Measurements from ENCODE around the gene ECE2. TPM values are rescaled to one million over a fixed set of nuclear protein-coding genes. Genes with fewer than 3 reads are reported as not detected.
A peak's percentile ranks its signal among the peaks of the same experiment; 100 is the strongest.

ECE2 gene
- total RNA-seq, 1 donor from 2014 or later, result not detected

- DNase-seq, result peak; percentile 73
Observed at GRCh38 chr3:184240384-184241140, 35.3 kb upstream of the ECE2 start.

GRCh38 chr3:184241141-184241446 is 34.7 kb upstream of the ECE2 start:
- no peak for DNase-seq

- no peak for DNase-seq
Observed at GRCh38 chr3:184241447-184242296, 34.1 kb upstream of the ECE2 start.

DNA sequence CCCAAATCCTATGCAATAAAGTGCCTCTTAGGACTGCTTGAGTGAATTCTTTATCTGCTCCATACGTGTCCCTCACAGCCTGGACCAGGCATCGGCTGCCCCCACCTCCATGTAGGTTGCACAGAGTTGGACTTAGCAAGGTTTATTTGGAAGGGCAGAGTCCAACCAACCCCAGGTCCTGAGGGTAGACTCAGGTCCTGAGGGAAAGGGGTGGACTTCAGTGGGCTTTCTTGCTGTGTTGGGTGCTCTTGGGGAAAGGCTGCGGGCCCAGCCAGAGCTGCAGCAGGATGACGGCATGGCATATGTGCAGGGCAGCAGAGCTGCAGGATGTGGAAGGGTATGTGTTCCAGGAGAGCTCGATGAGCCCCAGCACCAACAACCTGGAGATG is 33.5 kb upstream of the ECE2 start:
- DNase-seq, result no peak

DNA sequence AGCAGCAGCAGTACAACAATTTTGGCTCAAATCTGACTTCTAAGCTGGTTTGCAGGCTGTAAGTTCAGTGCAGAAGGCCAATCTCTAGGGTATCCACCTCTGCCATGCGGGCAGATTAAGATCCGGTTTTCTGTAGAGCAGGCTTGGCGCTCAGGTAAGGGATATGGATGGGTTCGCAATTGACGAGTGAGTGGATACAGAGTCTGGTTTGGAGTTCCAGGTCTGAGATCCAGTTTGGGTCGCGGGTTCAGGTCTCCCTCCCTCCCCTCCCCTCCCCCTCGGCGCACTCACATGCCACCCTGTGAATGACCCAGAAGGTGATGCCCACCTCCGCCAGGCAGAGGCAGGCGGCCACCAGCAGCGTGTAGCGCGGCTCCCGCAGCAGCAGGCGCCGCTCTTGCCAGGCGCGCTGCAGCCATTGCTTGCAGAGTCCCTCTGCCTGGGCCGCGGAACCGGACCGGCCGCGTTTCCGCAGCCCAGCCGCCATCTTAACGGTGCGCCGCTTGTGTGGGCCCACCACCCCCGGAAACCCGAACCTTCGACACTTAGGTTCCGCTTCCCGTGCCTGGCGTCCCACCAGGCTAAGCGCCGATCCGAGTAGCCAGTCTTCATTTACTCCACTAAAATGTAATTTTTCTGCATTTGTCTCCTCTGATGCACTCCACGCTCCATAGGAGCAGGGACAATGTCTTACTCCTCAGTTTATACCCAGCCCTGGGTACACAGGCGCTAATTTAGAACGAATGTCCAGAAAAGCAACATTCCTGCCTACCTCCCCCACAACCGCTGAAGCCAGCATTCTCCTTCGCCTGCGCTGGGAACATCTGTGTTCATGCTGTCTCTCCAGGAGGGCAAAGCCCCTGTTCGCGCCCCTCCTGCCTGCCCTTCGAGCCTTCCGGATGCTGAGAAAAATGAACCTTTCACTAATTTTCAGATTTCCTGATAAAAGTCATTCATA is 27.1 kb upstream of the ECE2 start, which contains the start of gene ALG3:
ALG3 (minus strand) TSS at position 509 of the 958 bp plus-strand sequence; CDS start at position 487, 22 bp downstream.
- DNase-seq, result peak; percentile 93

GRCh38 chr3:184249412-184250166 is 26.2 kb upstream of the ECE2 start, which contains the start of gene EEF1AKMT4:
EEF1AKMT4 (plus strand) TSS chr3:184249672; CDS start chr3:184249695, 23 bp downstream.
- DNase-seq, result peak; percentile 97

GRCh38 chr3:184250167-184250828 is 25.5 kb upstream of the ECE2 start:
- peak; percentile 85 for DNase-seq

GRCh38 chr3:184255291-184256039 is 20.4 kb upstream of the ECE2 start:
- no peak for DNase-seq

GRCh38 chr3:184257083-184257915 is 18.5 kb upstream of the ECE2 start:
- DNase-seq, result no peak

GRCh38 chr3:184258926-184259325 is 16.9 kb upstream of the ECE2 start:
- DNase-seq, result no peak

DNA sequence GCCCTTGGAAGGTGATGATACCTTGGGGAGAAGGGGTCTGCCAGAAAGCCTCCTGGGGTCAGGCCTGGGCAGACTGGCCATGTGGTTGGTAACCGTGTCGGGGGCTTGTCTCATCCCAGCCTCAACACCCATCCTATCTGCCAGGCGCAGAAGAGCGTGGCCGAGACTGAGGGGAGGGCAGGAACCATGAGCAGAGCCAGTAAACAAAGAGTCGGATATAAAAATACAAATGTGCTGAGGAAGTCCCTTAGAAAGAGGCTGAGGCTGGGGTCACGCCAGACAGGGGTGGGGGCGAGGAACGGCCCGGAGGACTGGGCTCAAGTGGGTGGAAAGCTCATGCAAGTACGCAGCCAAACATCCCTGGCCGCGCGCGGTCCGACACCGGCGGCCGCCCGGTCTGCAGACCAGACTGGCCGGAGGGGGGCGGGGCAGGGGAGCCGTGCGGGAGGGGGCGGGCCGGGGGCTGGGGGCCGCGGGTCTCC is 16.4 kb upstream of the ECE2 start:
- DNase-seq, result no peak

DNA sequence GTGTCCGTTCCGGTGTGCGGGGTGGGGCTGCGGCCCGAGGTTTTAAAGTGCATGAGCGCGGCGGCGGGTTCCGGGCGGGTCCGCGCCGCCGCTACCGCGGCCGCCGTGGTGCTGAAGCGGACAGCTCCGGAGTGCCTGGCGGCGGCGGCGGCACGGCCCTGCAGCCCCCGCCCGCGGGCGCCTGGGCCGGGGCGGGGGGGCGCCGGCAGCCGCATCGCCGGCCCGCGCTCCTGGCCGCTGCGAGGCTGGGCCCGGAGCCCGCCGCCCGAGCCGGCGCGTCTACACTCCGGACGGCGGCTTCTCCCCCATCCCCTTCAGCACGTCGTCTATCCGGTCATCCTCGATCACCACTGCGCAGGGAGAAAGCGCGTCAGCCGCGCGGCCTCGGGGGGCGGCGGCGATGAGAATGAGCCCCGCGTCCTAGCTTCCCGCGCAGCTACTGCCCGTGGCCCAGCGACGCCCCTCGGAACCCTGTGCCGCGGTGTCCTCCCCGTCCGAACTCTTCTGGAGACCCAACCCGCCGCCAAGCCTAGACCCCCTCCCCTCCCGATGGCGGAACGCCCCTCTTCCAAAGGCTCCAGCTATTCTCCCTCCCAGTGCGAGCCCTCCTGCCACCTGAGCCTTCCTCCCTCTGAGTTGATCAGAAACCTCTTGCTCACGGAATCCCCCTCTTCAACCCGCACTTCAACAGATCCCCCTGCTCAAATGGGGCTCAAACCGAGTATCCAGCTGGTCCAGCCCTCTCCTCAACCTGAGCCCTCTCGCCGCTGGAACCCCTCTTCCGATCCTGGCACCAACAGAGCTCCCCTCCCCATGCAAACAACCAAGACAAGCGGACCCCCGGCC is 15.7 kb upstream of the ECE2 start:
- DNase-seq, result peak; percentile 67

GRCh38 chr3:184260724-184261269 is 15.0 kb upstream of the ECE2 start:
- DNase-seq, result no peak

GRCh38 chr3:184261270-184261853 is 14.5 kb upstream of the ECE2 start, which contains the start of gene CAMK2N2:
CAMK2N2 (minus strand) TSS chr3:184261553; CDS start chr3:184261285, 268 bp downstream.
- DNase-seq, result peak; percentile 20

GRCh38 chr3:184261854-184262763 is 13.7 kb upstream of the ECE2 start:
- no peak for DNase-seq

DNA sequence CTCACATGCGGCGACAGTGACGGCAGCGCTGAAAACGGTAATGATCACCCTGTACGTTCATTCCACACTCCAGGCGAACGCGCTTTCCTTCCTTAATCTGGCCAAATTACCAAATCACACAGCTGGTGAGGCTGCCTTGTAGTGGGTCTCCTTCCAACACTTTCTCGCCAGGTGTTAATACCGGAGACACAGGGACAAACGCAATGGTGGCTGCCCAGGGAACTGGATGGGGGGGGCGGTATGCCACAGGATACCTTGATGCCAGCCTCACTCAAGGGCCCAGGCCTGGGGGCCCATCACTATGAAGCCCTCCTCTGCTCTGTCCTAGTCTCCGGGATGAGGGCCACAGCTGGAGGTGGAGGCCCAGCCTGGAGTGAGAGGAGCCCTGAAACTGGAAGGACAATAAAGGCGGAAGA is 13.1 kb upstream of the ECE2 start:
- DNase-seq, result no peak

Data from tongue (tissue), 2 donors.